H1 (cell line): ENCODE data around the gene DLG4. TPM values are rescaled to one million over a fixed set of nuclear protein-coding genes. Genes with fewer than 3 reads are reported as not detected.

Experiments used
- CHD1 ChIP-seq: IDR thresholded peaks from 2 replicates; pipeline ENCODE4 v1.6.1; 2012; ENCODE audit warnings: low read depth, low read length, improper control_type of control experiment
- EGR1 ChIP-seq: IDR thresholded peaks from 2 replicates; pipeline ENCODE4 v1.6.1; 2011; ENCODE audit warnings: low read depth, low read length, borderline replicate concordance
- HDAC6 ChIP-seq: IDR thresholded peaks from one replicate; pipeline ENCODE4 v1.7.1; 2012; ENCODE audit warnings: low read depth, mild to moderate bottlenecking, inconsistent platforms, low read length, moderate library complexity
- POLR2A ChIP-seq, 2 experiments: IDR thresholded peaks; 1 replicate in 1 of 2; 2 replicates in 1 of 2; pipeline ENCODE4 v1.6.1; 2011; ENCODE audit warnings: low read depth in 2 of 2, low read length in 2 of 2, mild to moderate bottlenecking in 2 of 2; ENCODE audit errors: control extremely low read depth in 1 of 2
- RXRA ChIP-seq: IDR thresholded peaks from 2 replicates; pipeline ENCODE4 v1.6.1; 2011; ENCODE audit warnings: low read depth, mild to moderate bottlenecking, low read length, moderate library complexity; ENCODE audit not compliant: insufficient read depth
- TEAD4 ChIP-seq: IDR thresholded peaks from 2 replicates; pipeline ENCODE4 v1.6.1; 2012; ENCODE audit warnings: low read depth, low read length, inconsistent platforms, mixed read lengths
- polyA plus RNA-seq, 7 experiments: library from polyadenylated mRNA; depleted of rRNA in 3 of 7; stranded (reverse) in 5 of 7; unstranded in 2 of 7; fragments of >200 nt in 5 of 7; fragments of 200-250 nt in 2 of 7; gene quantifications; 1 replicate in 5 of 7; 2 replicates in 1 of 7; 4 replicates in 1 of 7; pipeline versions ENCODE4 v1.2.1 to v1.2.3, GENCODE V29; 2011 to 2013; ENCODE audit warnings: missing spikeins in 2 of 7, mixed read lengths in 2 of 7
- total RNA-seq: library from RNA; stranded (reverse); fragmentation: NEBNext Ultra II Directional; extraction: Animal tissue kit (Norgen Biotek cat#: 25700); gene quantifications from 2 replicates; pipeline ENCODE4 v1.2.1, GENCODE V29; 2021
- TF ChIP-seq, protein P1 (sequence below): IDR thresholded peaks from 2 replicates; pipeline ENCODE4 v1.6.1; 2012; ENCODE audit warnings: low read length, inconsistent platforms
- TF ChIP-seq, protein P2 (sequence below): IDR thresholded peaks from 2 replicates; pipeline ENCODE4 v1.6.1; 2012; ENCODE audit warnings: inconsistent platforms
- TF ChIP-seq, protein P3 (sequence below): IDR thresholded peaks from 2 replicates; pipeline ENCODE4 v1.6.1; 2011; ENCODE audit warnings: low read depth, mild to moderate bottlenecking, low read length; ENCODE audit not compliant: insufficient read depth

The DLG4 gene
- total and polyA plus RNA-seq, 2 of the 8 experiments (the other 6 are each of a cell fraction or from before 2014, with no cell fraction given), result 18.9 to 45.9 TPM

DNA sequence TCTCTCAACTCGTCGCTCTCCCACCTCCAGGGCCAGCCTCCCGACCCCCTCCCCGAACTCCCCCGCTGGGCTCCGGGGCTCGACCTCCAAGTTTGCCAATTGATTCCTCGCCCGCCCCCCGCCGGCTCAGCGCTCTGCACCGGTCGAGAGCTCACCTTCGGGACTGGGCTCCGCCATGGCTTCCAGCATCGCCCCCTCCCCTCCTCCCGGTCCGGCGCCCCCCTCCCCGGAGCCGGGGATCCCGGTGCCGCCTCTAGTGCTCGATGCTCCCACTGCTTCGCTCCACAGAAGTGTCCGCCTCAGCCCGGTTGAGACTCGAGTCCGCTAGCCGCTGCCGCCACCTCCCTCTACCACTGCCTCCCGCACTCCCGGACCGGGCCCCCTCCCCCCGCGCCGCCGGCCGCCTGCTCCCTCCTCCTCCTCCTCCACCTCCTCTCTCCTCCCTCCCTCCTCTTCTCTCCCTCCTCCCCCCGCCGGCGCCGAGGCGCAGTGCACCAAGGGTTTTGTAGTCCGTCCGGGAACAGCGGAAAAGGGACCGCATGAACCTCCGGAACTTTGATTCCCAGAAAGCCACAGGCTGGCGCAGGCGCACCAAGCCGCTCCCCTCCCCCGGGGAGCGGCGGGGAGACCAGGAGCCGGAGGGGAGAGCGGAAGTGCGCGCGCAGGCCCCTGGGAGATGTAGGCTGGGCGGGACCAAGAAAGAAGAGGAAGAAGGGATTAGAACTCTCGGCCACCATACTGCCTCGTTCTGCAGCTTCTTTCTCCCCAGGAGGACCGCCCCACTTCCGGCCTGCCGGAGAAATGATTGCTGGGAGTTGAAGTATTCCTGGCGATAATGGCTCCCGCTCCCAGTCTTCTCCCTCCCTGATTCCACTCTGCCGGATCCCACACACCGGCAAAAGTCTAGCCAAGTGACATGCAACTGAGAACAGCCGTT lies 19.7 kb upstream of the DLG4 start, which contains the start of gene PHF23 (continued):
- TF ChIP-seq, protein P1, sequence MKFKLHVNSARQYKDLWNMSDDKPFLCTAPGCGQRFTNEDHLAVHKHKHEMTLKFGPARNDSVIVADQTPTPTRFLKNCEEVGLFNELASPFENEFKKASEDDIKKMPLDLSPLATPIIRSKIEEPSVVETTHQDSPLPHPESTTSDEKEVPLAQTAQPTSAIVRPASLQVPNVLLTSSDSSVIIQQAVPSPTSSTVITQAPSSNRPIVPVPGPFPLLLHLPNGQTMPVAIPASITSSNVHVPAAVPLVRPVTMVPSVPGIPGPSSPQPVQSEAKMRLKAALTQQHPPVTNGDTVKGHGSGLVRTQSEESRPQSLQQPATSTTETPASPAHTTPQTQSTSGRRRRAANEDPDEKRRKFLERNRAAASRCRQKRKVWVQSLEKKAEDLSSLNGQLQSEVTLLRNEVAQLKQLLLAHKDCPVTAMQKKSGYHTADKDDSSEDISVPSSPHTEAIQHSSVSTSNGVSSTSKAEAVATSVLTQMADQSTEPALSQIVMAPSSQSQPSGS, result no peak
- TF ChIP-seq, protein P2, sequence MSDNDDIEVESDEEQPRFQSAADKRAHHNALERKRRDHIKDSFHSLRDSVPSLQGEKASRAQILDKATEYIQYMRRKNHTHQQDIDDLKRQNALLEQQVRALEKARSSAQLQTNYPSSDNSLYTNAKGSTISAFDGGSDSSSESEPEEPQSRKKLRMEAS, result no peak; the same call in 1 of the 2 replicates
- peak; percentile 81 for TF ChIP-seq EGR1
- TF ChIP-seq POLR2A (IDR thresholded peaks at IDR 0.05; ENCODE audit: control extremely low read depth in 1 of 2, low read depth in 2 of 2, low read length in 2 of 2), result peak; percentile 27 to 36; a peak in 1 of 3 replicates
- TF ChIP-seq TEAD4, result no peak
- TF ChIP-seq, protein P3, sequence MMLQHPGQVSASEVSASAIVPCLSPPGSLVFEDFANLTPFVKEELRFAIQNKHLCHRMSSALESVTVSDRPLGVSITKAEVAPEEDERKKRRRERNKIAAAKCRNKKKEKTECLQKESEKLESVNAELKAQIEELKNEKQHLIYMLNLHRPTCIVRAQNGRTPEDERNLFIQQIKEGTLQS, result 0 out of 2 replicates have a peak, but pooled peaks have one; percentile 24
- TF ChIP-seq HDAC6, result no peak
- no peak for TF ChIP-seq CHD1
- TF ChIP-seq RXRA, result no peak
